GM18520 (cell line): ENCODE data around the gene DNAJB9.

Experiments
- ATAC-seq: cut with Tn5 transposase; IDR thresholded peaks from one replicate; pipeline ENCODE4 v1.9.1; 2021; ENCODE audit not compliant: unreplicated experiment

Gene DNAJB9

DNA sequence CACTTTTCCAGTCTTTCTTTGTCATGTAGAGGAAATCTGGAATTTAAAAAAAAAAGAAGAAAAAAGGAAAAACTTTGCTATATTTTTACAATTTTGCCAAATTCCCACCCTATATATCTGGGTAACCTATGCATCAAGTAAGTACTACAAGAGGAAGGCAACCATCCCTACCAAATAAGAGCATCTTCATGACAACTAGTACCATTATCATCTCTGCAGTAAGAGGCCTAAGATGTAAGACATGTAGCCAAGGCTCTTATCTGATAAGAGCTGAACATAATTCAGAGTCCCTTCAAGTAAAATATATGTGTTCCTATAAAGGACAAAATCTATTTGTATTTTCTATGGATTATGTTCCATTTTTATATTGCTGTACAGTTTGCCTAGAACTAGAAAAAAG is 3.7 kb upstream of the DNAJB9 start:
- no peak for ATAC-seq

DNA sequence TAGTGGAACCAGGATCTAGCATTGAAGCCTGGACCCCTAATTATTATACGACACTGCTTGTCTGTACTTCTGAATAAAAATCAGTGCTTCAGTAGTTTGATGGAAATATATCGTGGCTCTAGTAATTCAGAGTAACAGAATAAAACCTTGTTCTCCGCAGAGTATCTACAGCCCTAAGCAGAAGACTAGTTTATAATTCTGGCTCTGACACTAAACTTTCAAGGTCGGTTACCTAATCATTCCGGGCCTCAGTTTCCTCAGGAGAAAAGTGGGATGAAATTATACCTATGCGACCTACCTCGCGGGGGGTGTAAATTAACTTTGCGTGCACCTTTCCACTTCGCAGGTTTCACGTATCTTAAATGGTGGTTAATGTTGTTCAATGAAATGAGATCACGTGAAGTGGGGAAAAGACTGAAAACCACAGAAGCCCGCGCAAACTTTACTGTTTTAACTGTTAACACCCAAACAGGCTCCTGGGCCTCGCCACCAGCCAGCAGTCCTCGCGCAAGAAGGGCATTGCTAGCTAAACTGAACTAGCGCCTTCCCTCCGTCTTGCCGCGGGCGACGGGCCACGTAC is 783 bp upstream of the DNAJB9 start:
- no peak for ATAC-seq

GRCh38 chr7:108570146-108570755 is 577 bp downstream of the DNAJB9 start:
- no peak for ATAC-seq

- no peak for ATAC-seq
These were observed 2.8 kb downstream of the DNAJB9 start for GRCh38 chr7:108572480-108572879.

GRCh38 chr7:108575156-108575555 is 5.5 kb downstream of the DNAJB9 start:
- no peak for ATAC-seq

- no peak for ATAC-seq
These were observed 6.4 kb downstream of the DNAJB9 start for GRCh38 chr7:108576116-108576515.

DNA sequence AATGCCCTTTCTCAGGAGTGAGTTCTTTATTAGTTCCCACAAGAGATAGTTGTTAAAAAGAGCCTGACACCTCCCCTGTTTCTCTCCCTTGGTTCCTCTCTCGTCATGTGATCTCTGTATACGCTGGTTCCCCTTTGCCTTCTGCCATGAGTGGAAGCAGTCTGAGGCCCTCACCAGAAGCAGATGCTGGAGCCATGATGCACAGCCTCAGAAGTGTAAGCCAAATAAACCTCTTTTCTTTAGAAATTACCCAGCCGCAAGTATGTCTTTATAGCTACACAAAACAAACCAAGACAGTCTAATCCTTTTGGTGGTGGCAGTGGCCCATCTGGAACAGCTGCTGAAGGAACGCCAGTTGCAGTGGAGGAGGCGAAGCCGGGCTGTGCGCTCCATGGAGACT is 9.3 kb downstream of the DNAJB9 start:
- ATAC-seq, result no peak

DNA sequence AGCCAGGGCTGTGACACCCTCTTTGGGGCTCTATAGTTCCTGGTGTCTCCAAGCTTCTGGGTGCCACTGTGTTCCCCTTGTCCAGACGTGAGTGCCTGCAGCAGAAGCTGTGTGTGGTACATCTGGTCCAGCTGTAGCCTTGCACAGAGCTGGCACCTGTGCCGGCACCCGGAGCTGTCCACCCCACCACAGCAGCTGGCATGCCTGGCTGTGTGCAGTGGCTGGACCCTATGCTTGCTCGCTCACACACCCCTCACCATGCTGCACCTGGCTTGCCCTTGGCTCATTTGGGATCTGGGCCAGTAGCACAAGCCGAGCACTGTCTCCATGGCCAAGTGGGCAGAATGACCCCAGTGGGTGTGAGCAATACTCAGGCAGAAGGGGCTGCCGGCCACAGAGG is 10.6 kb downstream of the DNAJB9 start:
- ATAC-seq, result no peak

DNA sequence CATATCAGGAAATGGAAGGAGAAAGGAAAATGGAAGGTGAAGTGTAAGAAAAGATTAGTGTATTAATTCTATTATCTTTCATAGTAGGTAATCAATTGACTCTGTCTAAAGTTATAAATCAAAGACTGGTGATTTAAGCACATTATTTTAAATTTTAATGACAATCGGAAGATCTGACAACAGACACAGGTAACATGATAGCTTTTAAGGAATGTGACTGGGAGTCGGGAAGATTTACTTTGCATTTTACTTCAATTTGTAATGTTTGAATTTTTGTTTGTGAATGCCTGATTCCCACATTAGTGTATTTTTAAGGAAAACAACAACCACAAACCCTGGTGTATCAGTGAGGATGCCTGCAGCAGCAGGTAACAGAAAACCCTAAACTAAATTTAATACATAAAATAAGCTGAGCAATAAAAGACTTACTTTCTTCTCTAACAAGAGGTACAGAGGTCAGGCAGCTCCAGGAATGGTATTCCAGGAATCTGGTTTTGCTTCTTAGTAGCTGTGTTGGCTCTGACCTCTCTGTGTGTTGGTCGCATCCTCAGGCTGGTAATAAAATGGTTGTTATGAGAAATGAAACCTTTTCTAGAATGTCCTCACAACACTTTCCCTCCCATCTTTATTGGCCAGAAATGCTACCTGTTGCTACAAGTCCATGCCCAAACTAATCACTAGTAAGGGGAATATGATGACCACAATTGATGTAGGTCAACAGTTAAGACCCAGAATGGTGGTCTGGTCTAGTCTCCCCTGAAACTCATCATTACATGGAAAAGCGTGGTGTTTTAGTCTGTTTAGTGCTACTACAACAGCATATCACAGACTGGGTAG is 12.2 kb downstream of the DNAJB9 start:
- ATAC-seq, result no peak

GRCh38 chr7:108584211-108584610 is 14.5 kb downstream of the DNAJB9 start:
- ATAC-seq, result no peak

DNA sequence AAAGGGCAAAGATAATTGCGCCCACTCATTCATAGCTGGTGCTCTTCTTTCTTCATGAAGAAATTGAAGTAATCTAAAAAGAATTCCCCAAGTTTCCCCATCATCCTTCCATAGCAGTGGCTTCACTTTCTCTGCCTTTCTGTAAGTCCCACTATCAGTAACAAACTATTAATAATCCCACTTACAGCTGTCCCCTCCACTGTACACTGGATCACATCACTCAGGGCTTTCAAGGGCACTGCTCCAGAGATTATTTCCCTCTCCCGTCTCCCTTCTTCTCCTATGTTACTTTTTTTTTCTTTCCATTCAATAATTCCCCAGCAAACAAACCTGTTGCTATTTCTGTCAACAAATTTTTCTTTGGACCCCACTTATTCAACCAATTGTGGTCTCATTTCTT is 16.2 kb downstream of the DNAJB9 start:
- ATAC-seq, result no peak

DNA sequence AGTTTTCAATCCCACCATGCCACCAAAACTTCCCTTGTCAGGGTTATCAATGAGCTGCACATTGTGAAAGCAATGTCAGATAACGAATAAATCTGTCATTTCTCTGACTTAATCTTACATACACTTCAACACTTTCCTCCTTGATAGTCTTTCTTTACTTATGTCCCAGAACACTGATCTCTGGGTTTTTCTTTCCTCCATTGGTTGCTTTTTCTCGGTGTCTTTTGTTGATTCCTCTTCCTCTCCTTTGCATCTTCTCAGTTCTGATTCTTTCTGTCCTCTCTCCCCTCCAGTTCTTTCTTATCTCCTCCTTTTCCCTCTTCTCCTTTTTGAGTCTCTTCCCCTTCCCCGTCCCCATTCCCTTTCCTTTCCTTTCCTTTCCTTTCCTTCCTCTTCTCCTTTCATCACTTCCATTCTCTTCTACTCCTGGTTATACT is 16.6 kb downstream of the DNAJB9 start:
- no peak for ATAC-seq

GRCh38 chr7:108589199-108589598 is 19.5 kb downstream of the DNAJB9 start:
- ATAC-seq, result no peak

GRCh38 chr7:108589874-108590273 is 20.2 kb downstream of the DNAJB9 start:
- no peak for ATAC-seq

- no peak for ATAC-seq
These were observed 20.9 kb downstream of the DNAJB9 start for GRCh38 chr7:108590606-108591005.

DNA sequence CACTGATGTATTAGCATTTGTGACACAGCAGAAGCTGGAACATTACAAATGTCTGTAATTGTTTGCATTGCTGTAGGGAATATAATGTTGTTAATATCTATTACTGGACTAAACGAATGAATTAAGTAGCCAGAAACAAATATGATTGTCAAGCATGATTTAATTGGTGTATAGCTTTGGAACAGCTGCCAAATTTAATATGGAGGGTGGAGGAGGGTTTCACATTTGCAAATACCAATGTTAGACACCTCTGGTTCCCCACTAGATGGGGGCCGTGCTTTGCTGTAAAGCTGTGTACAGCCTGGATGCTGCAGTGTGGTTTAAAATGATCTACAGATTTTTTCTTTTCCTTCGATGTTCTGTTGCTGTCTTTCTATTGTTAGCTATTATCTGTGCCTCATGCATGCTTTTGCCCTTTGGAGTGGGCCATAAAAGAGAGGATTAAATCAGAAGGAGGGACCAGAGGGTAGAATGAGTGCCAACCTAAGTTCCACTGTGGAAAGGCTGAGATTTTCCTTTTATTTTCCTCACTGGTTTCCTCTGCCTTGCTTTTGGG is 23.1 kb downstream of the DNAJB9 start:
- no peak for ATAC-seq

DNA sequence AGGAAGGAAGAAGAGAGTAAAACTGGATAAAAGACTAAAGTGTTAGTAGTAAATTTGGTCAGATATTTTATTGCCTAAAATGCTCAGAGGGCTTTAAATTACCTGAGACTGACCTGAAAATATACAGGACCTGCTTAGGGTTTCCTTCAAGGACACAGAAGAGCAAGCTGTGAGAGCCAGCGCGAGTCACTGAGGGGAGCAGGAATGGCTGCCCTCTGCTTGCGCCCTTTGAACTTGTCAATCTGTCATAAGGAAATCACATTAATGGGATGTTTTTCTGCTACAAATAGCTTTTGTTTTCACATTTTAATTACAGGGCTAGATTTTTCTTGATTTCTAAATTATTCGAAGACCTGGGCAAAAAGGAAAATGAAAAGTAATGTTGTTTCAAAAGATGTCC is 26.9 kb downstream of the DNAJB9 start:
- no peak for ATAC-seq

DNA sequence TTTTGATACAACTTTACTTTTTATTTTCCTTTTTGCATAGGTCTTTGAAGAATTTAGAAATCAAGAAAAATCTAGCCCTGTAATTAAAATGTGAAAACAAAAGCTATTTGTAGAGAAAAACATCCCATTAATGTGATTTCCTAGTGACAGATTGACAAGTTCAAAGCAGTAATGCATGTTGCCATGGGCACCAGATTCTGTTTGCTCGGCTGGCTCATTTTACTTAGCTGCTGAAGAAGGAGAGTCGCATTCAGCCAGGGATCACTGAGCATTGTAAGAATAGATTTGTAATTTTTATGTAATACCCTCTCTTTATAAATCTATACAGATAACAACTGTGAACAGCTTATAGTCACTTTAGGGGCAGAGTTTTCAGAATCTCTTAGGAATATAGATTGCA is 28.5 kb downstream of the DNAJB9 start:
- no peak for ATAC-seq

- ATAC-seq, result no peak
These were observed 29.4 kb downstream of the DNAJB9 start for GRCh38 chr7:108598914-108599580.

DNA sequence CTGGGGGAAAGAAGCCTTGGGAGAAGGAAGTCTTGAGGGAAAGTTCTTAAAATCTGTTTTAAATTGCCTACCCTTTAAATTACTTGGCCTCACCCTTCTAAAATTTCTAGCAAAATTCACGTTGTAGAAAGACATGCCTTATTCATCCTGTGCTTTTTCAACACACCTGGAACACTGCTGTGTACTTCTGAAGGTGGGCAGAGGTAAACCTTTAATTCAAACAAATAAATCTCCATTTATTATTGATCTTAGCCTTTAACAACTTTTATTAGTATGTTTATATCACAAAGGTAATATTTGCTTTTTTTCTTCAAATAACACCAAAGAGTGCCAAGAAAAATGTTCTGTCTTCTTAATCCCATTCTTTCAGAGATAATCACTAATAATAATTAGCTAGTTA is 30.7 kb downstream of the DNAJB9 start:
- ATAC-seq, result no peak

GRCh38 chr7:108603656-108604306 is 34.1 kb downstream of the DNAJB9 start:
- no peak for ATAC-seq
